GM06990 (cell line): ENCODE results near the gene STIMATE.

Experiments used
- DNase-seq: peaks from one replicate; pipeline ENCODE4 v3.0.0-alpha.2; 2011; ENCODE audit not compliant: insufficient read length; ENCODE audit errors: extremely low read depth
- H3K27me3 ChIP-seq: replicated peaks from 2 replicates; pipeline ENCODE4 v1.6.0; 2011; ENCODE audit warnings: low read length; ENCODE audit not compliant: control insufficient read depth, insufficient read depth
- H3K36me3 ChIP-seq: 2 replicates; pipeline ENCODE4 v1.5.1; 2011; ENCODE audit warnings: low read length; ENCODE audit not compliant: control insufficient read depth, insufficient read depth
- H3K4me3 ChIP-seq: replicated peaks from 2 replicates; pipeline ENCODE4 v1.5.1; 2011; ENCODE audit warnings: low read depth, mild to moderate bottlenecking, control low read depth, low read length
- CTCF ChIP-seq: IDR thresholded peaks from 2 replicates; pipeline ENCODE4 v1.5.1; 2011; ENCODE audit warnings: low read length, control low read depth, mild to moderate bottlenecking, inconsistent platforms; ENCODE audit not compliant: insufficient read depth, poor library complexity, severe bottlenecking

Gene STIMATE

GRCh38 chr3:52800079-52800478, 97.3 kb downstream of the STIMATE start:
- Histone ChIP-seq H3K36me3 (no peaks in the 10 kb centered on the region), H3K4me3 (no peak overlapping the region), H3K27me3 (no peaks in the 10 kb centered on the region)
- no peak for DNase-seq
- no peak for TF ChIP-seq CTCF

GRCh38 chr3:52798978-52799476, 98.3 kb downstream of the STIMATE start:
- no peaks in the 10 kb centered on the region for H3K36me3 ChIP-seq
- no peak for DNase-seq
- H3K4me3 ChIP-seq = no peak overlapping the region
- H3K27me3 ChIP-seq = no peaks in the 10 kb centered on the region
- peak; percentile 73 for TF ChIP-seq CTCF

- no peaks in the 10 kb centered on the region for H3K36me3 ChIP-seq
- TF ChIP-seq CTCF = no peak
- no peaks in the 10 kb centered on the region for H3K27me3 ChIP-seq
- no peak overlapping the region for H3K4me3 ChIP-seq
- DNase-seq = no peak
These were observed 98.9 kb downstream of the STIMATE start for GRCh38 chr3:52798376-52798977.

GRCh38 chr3:52796411-52796810, 100.9 kb downstream of the STIMATE start:
- Histone ChIP-seq H3K4me3 (no peak overlapping the region), H3K27me3 (no peaks in the 10 kb centered on the region; the same call in 1 of the 2 replicates), H3K36me3 (no peaks in the 10 kb centered on the region)
- no peak for TF ChIP-seq CTCF
- DNase-seq = no peak

GRCh38 chr3:52795298-52795900, 101.9 kb downstream of the STIMATE start:
- DNase-seq = no peak
- TF ChIP-seq CTCF = no peak
- no peaks in the 10 kb centered on the region; the same call in 1 of the 2 replicates for H3K27me3 ChIP-seq
- H3K36me3 ChIP-seq = no peaks in the 10 kb centered on the region
- no peak overlapping the region for H3K4me3 ChIP-seq
